ENCODE results near the gene HPS4. TPM values are rescaled to one million over a fixed set of nuclear protein-coding genes. Genes with fewer than 3 reads are reported as not detected.

The HPS4 gene
- total RNA-seq, 4 donors from 2014 or later, result 7.0 to 13.9 (median 10.5) TPM

DNA sequence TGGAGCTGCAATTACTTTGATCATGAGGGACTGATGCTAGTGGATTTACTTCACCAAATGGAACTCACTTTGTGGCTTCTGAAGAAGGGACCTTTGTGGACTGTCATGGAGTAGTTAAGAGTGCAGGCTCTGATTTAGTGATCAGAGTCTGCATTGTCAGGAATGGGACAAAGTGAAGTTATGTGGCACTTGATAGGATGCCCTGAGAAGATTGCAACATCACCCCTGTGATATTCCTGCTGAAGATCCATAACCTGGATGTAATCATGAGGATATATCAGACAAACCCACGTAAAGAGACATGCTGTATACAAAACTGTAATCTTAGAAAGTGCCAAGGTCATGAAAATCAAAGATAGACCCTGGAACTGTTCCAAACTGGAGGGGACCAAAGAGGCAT, 30.3 kb upstream of the HPS4 start:
- H3K4me3 ChIP-seq, result no peak overlapping the region
- in situ Hi-C loops (cut with MboI; ENCODE audit: low sequenced_read_pairs in 4 of 4) (no loop called here), intact Hi-C loops (cut with DNase I; ENCODE audit: low total_unique reads) (no loop called here)

DNA sequence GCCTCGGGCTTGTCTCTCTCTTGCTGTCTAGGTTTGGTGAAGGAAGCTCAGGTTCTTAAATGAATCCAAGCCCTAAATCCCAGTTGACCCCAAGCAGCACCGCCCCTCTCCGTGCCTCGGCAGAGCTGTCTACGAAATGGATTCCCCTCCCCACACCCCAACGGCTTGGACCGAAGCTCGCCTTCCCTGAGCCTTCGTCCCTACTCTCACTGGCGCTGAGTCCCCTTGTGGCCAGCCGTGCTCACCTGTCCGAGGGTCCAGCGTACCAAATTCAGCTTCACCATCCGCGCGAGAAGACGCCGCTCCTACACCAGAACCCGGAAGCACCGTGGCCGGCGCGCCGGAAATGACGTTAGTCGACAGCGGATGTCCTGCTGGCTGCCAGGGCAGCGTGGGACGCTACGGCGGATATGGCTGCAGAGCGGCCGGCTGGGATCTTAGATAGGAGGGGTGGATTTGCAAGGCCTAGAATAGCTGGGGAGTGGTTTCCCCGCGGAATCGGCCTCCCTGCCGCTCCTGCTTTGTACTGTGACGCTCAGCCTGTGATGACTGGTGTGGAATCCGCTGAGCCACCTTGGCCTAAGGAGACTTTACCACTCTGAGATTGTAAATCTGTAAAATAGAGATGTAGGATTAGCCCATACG, 28.7 kb upstream of the HPS4 start, which contains the start of gene TFIP11:
TFIP11 (minus strand) TSS at position 325 of the 645 bp plus-strand sequence. CDS start 2,201 bp downstream, outside the sequence.
- Histone ChIP-seq H3K4me3 (peak within 1 kb of the TSS; percentile 68 to 99 (median 99)), H3K9me3 (no peaks in the 10 kb centered on the region), H3K4me1 (peaks cover 24 to 25% of the 10 kb centered on the region in 2 donors), H3K27ac (peak within 1 kb of the TSS; percentile 89 to 96 (median 92)), H3K36me3 (peaks cover 0 to 36% of the 10 kb centered on the region in 2 donors), H3K27me3 (no peaks in the 10 kb centered on the region)
- ATAC-seq (peak; percentile 86 to 94), DNase-seq (peak; percentile 90)
- TF ChIP-seq, protein P1, sequence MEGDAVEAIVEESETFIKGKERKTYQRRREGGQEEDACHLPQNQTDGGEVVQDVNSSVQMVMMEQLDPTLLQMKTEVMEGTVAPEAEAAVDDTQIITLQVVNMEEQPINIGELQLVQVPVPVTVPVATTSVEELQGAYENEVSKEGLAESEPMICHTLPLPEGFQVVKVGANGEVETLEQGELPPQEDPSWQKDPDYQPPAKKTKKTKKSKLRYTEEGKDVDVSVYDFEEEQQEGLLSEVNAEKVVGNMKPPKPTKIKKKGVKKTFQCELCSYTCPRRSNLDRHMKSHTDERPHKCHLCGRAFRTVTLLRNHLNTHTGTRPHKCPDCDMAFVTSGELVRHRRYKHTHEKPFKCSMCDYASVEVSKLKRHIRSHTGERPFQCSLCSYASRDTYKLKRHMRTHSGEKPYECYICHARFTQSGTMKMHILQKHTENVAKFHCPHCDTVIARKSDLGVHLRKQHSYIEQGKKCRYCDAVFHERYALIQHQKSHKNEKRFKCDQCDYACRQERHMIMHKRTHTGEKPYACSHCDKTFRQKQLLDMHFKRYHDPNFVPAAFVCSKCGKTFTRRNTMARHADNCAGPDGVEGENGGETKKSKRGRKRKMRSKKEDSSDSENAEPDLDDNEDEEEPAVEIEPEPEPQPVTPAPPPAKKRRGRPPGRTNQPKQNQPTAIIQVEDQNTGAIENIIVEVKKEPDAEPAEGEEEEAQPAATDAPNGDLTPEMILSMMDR (IDR thresholded peaks at IDR 0.05 in 4 of 5, conservative IDR thresholded peaks at IDR 0.05 in 1 of 5), result no peak
- TF ChIP-seq POLR2A (IDR thresholded peaks at IDR 0.05), result peak; percentile 78 to 85
- in situ Hi-C loops (cut with MboI; ENCODE audit: low sequenced_read_pairs in 4 of 4) (no loop called here), intact Hi-C loops (cut with DNase I; ENCODE audit: low total_unique reads) (no loop called here)

More for the DNA sequence above, 30.3 kb upstream of the HPS4 start:
- Histone ChIP-seq H3K4me1 (peaks cover 24 to 25% of the 10 kb centered on the region in 2 donors), H3K27me3 (no peaks in the 10 kb centered on the region), H3K27ac (peak overlapping the region in 3 of 4 donors; percentile 89 to 96 (median 89)), H3K9me3 (no peaks in the 10 kb centered on the region), H3K36me3 (peaks cover 0 to 20% of the 10 kb centered on the region in 2 donors)
- ATAC-seq (no peak), DNase-seq (no peak)
- TF ChIP-seq POLR2A (IDR thresholded peaks at IDR 0.05), result no peak
- TF ChIP-seq, protein P1 (IDR thresholded peaks at IDR 0.05 in 4 of 5, conservative IDR thresholded peaks at IDR 0.05 in 1 of 5), result no peak

DNA sequence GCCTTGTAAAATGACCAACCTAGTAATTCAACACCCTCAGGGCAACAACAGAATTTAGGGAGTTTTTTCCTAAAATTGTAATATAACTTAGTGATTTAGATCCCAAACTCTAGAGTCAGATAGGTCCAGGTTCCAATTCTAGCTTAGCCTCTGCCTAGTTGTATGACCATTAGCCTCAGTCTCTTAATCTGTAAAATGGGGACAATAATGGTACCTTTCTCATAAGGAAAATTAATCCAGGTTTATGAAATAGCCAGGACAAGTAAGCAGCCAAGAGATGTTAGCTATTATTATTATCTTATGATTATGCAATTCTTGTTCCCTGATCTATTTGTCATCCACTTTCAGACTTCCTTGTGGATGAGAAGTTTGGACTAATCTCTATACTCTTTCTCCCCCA, 24.6 kb upstream of the HPS4 start:
- H3K4me3 ChIP-seq, result no peak overlapping the region
- ATAC-seq (no peak), DNase-seq (no peak)
- no peak for TF ChIP-seq POLR2A (IDR thresholded peaks at IDR 0.05)
- TF ChIP-seq, protein P1 (IDR thresholded peaks at IDR 0.05 in 4 of 5, conservative IDR thresholded peaks at IDR 0.05 in 1 of 5), result no peak
- no peaks in the 10 kb centered on the region for H3K9me3 ChIP-seq
- H3K27ac ChIP-seq, result no peak overlapping the region
- H3K36me3 ChIP-seq, result peaks cover 2 to 66% of the 10 kb centered on the region in 2 donors
- no peaks in the 10 kb centered on the region for H3K27me3 ChIP-seq
- H3K4me1 ChIP-seq, result peaks cover 23 to 34% of the 10 kb centered on the region in 2 donors
- intact Hi-C loops (cut with DNase I; ENCODE audit: low total_unique reads), result no loop called here
- in situ Hi-C loops (cut with MboI; ENCODE audit: low sequenced_read_pairs in 4 of 4), result no loop called here

DNA sequence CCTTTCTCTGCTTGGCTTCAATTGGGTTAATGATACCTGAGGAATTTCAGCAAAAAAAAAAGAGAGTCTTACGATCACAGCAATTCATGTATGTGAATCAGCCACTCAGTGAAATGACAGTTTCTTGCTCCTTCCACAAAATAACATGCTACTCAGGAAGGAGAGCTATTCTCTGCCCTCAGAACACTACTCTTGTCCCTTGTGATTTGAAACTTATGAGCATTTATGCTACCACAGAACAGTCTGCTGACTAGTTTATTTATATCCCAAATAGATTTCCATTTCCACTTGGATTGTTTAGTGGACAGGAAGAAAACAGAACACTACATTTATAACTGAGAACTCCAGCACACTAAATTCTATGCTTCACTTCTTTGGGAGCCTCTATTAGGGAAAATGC, 20.2 kb upstream of the HPS4 start:
- ATAC-seq, result peak; percentile 54 to 77
- intact Hi-C loops (cut with DNase I; ENCODE audit: low total_unique reads), result loop anchor here (1.0 to 2.0 kb wide), 4 partner anchors 19 to 87 kb away; partner anchors contain the start of gene TPST2
- peak overlapping the region in 3 of 4 donors; percentile 4 to 32 (median 22) for H3K4me3 ChIP-seq

More for the DNA sequence above, 20.2 kb upstream of the HPS4 start:
- in situ Hi-C loops (cut with MboI; ENCODE audit: low sequenced_read_pairs in 4 of 4), result no loop called here
- Histone ChIP-seq H3K27me3 (no peaks in the 10 kb centered on the region), H3K36me3 (peaks cover 2 to 82% of the 10 kb centered on the region in 2 donors), H3K9me3 (no peaks in the 10 kb centered on the region), H3K27ac (peak overlapping the region; percentile 84 to 94 (median 88)), H3K4me1 (peaks cover 34 to 53% of the 10 kb centered on the region in 2 donors)
- TF ChIP-seq POLR2A (IDR thresholded peaks at IDR 0.05), result peak; percentile 66 to 84
- TF ChIP-seq, protein P1 (IDR thresholded peaks at IDR 0.05 in 4 of 5, conservative IDR thresholded peaks at IDR 0.05 in 1 of 5), result no peak
- DNase-seq, result no peak
